IMR-90 (cell line): ENCODE results near the gene ZNF766. TPM values are rescaled to one million over a fixed set of nuclear protein-coding genes. Genes with fewer than 3 reads are reported as not detected.

Source experiments
- ATAC-seq: fragments of 200-7000 bp; cut with Tn5 transposase; 2 replicates; pipeline ENCODE4 v1.9.1; 2020; ENCODE audit warnings: low read depth, mild to moderate bottlenecking, moderate library complexity
- BruUV-seq: library from RNA; stranded (reverse); fragments of 400-500 nt; replicated peaks from 2 replicates; lab custom pipeline; 2021; lab: Mats Ljungman, UMichigan
- CTCF ChIA-PET: fragments of 300-600 bp; formaldehyde crosslinking; extraction: SDS; loops from one replicate; lab custom pipeline; 2021; ENCODE audit warnings: antibody characterized with exemption; lab: Yijun Ruan, JAX
- POLR2A ChIA-PET: fragments of 300-600 bp; sonication (Branson Sonifier 250); formaldehyde crosslinking; loops from one replicate; lab custom pipeline; 2022; ENCODE audit warnings: antibody characterized with exemption; ENCODE audit not compliant: unreplicated experiment; lab: Charles Lee
- DNase-seq: peaks from one replicate; pipeline ENCODE4 v3.0.0; 2013
- H2AFZ ChIP-seq: replicated peaks from 2 replicates; pipeline ENCODE3; 2013; ENCODE audit warnings: low read length, mild to moderate bottlenecking; ENCODE audit not compliant: poor library complexity
- H2AK5ac ChIP-seq: 2 replicates; pipeline ENCODE4 v1.6.1; 2013; ENCODE audit warnings: low read depth, low read length, inconsistent platforms
- H2AK9ac ChIP-seq: replicated peaks from 2 replicates; pipeline ENCODE3; 2013; ENCODE audit warnings: mild to moderate bottlenecking, low read depth, low read length, moderate library complexity; ENCODE audit not compliant: poor library complexity
- H2BK120ac ChIP-seq: 2 replicates; pipeline ENCODE4 v1.6.1; 2013; ENCODE audit warnings: low read depth, low read length, inconsistent platforms
- H2BK15ac ChIP-seq: 3 replicates; pipeline ENCODE4 v1.6.1; 2013; ENCODE audit warnings: low read depth, low read length, inconsistent platforms
- H2BK20ac ChIP-seq: 2 replicates; pipeline ENCODE4 v1.6.1; 2013; ENCODE audit warnings: low read depth, mild to moderate bottlenecking, inconsistent platforms, low read length, moderate library complexity
- H2BK5ac ChIP-seq: 2 replicates; pipeline ENCODE4 v1.6.1; 2013; ENCODE audit warnings: mild to moderate bottlenecking, low read depth, low read length, inconsistent platforms; ENCODE audit not compliant: poor library complexity, severe bottlenecking
- H3K14ac ChIP-seq: replicated peaks from 2 replicates; pipeline ENCODE4 v1.6.1; 2013; ENCODE audit warnings: low read depth, low read length, inconsistent platforms
- H3K18ac ChIP-seq: 2 replicates; pipeline ENCODE4 v1.6.1; 2013; ENCODE audit warnings: low read depth, low read length, control low read depth
- H3K23ac ChIP-seq: 2 replicates; pipeline ENCODE4 v1.6.1; 2013; ENCODE audit warnings: low read depth, low read length, inconsistent platforms
- H3K27ac ChIP-seq: 2 replicates; pipeline ENCODE4 v1.5.1; 2013; ENCODE audit warnings: mild to moderate bottlenecking, control low read depth, low read length; ENCODE audit not compliant: insufficient read depth
- H3K27me3 ChIP-seq: 2 replicates; pipeline ENCODE4 v1.6.1; 2013; ENCODE audit warnings: low read length; ENCODE audit not compliant: control insufficient read depth, insufficient read depth
- H3K36me3 ChIP-seq: 2 replicates; pipeline ENCODE4 v1.6.1; 2013; ENCODE audit warnings: low read length, mixed read lengths; ENCODE audit not compliant: control insufficient read depth, insufficient read depth
- H3K4ac ChIP-seq: 2 replicates; pipeline ENCODE4 v1.6.1; 2013; ENCODE audit warnings: low read depth, low read length, inconsistent platforms
- H3K4me1 ChIP-seq: 2 replicates; pipeline ENCODE4 v1.6.1; 2013; ENCODE audit warnings: low read length, mixed read lengths; ENCODE audit not compliant: control insufficient read depth, insufficient read depth
- H3K4me2 ChIP-seq: 2 replicates; pipeline ENCODE4 v1.6.1; 2013; ENCODE audit warnings: low read depth, mild to moderate bottlenecking, control low read depth, low read length, moderate library complexity
- H3K4me3 ChIP-seq: 2 replicates; pipeline ENCODE4 v1.5.1; 2013; ENCODE audit warnings: low read depth, mild to moderate bottlenecking, control low read depth, low read length, moderate library complexity; ENCODE audit not compliant: insufficient read depth
- H3K56ac ChIP-seq: 2 replicates; pipeline ENCODE4 v1.6.1; 2013; ENCODE audit warnings: low read length, inconsistent platforms; ENCODE audit not compliant: insufficient read depth; ENCODE audit errors: extremely low read depth
- H3K79me1 ChIP-seq, 2 experiments: 2 replicates each; pipeline ENCODE4 v1.6.1; 2013; ENCODE audit warnings: low read length in 2 of 2, inconsistent platforms in 1 of 2, low read depth in 1 of 2
- H3K9ac ChIP-seq: 2 replicates; pipeline ENCODE4 v1.6.1; 2013; ENCODE audit warnings: low read depth, low read length, control low read depth
- H3K9me1 ChIP-seq: 2 replicates; pipeline ENCODE4 v1.6.1; 2013; ENCODE audit warnings: low read length, inconsistent platforms; ENCODE audit not compliant: insufficient read depth
- H3K9me3 ChIP-seq: 2 replicates; pipeline ENCODE4 v1.6.1; 2013; ENCODE audit warnings: low read length; ENCODE audit not compliant: control insufficient read depth, insufficient read depth
- H4K20me1 ChIP-seq: 2 replicates; pipeline ENCODE4 v1.6.1; 2013; ENCODE audit warnings: low read length, inconsistent platforms; ENCODE audit not compliant: insufficient read depth
- H4K5ac ChIP-seq: 2 replicates; pipeline ENCODE4 v1.6.1; 2013; ENCODE audit warnings: mild to moderate bottlenecking, low read depth, low read length, control low read depth
- H4K8ac ChIP-seq, 2 experiments: 2 replicates each; pipeline ENCODE4 v1.6.1; 2013; ENCODE audit warnings: low read depth in 2 of 2, low read length in 2 of 2, control low read depth in 1 of 2, inconsistent platforms in 1 of 2
- H4K91ac ChIP-seq: 2 replicates; pipeline ENCODE4 v1.6.1; 2013; ENCODE audit warnings: low read depth, low read length, inconsistent platforms; ENCODE audit not compliant: insufficient read depth
- MAZ ChIP-seq: IDR thresholded peaks from 2 replicates; pipeline ENCODE4 v1.6.1; 2012; ENCODE audit warnings: low read depth, mild to moderate bottlenecking, low read length, improper control_type of control experiment, moderate library complexity, borderline replicate concordance
- MXI1 ChIP-seq: IDR thresholded peaks from 2 replicates; pipeline ENCODE4 v1.6.1; 2012; ENCODE audit warnings: low read depth, mild to moderate bottlenecking, low read length, moderate library complexity, borderline replicate concordance
- RCOR1 ChIP-seq: IDR thresholded peaks from 2 replicates; pipeline ENCODE4 v1.6.1; 2012; ENCODE audit warnings: mild to moderate bottlenecking, low read length, improper control_type of control experiment; ENCODE audit not compliant: insufficient replicate concordance
- WGBS, 2 experiments: methylation state at CpG; one replicate each; pipeline versions ENCODE4 v1.1.5 to v1.1.7; 2013; ENCODE audit warnings: missing lambda C conversion rate in 2 of 2; ENCODE audit not compliant: insufficient read length in 1 of 2; ENCODE audit errors: extremely low coverage in 2 of 2; 5-methylcytosine and 5-hydroxymethylcytosine counted together
- dilution Hi-C: fragments of 300-500 bp; cut with HindIII; formaldehyde crosslinking; loops from one replicate; pipeline ENCODE4 v1.14.3; 2018; ENCODE audit warnings: low sequenced_read_pairs; ENCODE audit not compliant: unreplicated experiment
- in situ Hi-C: fragments of 300-500 bp; cut with MboI; formaldehyde crosslinking; loops from 3 replicates; pipeline ENCODE4 v1.14.3; 2019; ENCODE audit warnings: low sequenced_read_pairs, inconsistent platforms, mixed read lengths
- intact Hi-C: fragments of 100-400 bp; cut with micrococcal nuclease; formaldehyde crosslinking; loops from 2 replicates; pipeline ENCODE4 v1.10.0; 2022
- polyA plus RNA-seq, 3 experiments: library from polyadenylated mRNA; depleted of rRNA; stranded (reverse); fragments of >200 nt; gene quantifications; 2 replicates each; pipeline ENCODE4 v1.2.3, GENCODE V29; 2012; ENCODE audit warnings: low replicate concordance in 1 of 3
- total RNA-seq: library from RNA; depleted of rRNA; stranded (reverse); fragments of >200 nt; gene quantifications from 2 replicates; pipeline ENCODE4 v1.2.3, GENCODE V29; 2012
- TF ChIP-seq, protein P1 (sequence below): fragments of 150-350 bp; IDR thresholded peaks from 2 replicates; pipeline ENCODE4 v1.6.1; 2017; ENCODE audit warnings: mild to moderate bottlenecking, antibody characterized with exemption, low read length, low read depth

Gene ZNF766
- total and polyA plus RNA-seq, 2 of the 4 experiments (the other 2 are of a cell fraction), result 4.9 to 20.4 TPM

- H3K9ac ChIP-seq, result no peak overlapping the region
- no peak overlapping the region for H3K56ac ChIP-seq
- no peaks in the 10 kb centered on the region for H3K4me1 ChIP-seq
- H2BK20ac ChIP-seq, result no peak overlapping the region
- ChIA-PET POLR2A (no interaction called here), CTCF (no interaction called here)
- no peak overlapping the region for H2BK15ac ChIP-seq
- no peak overlapping the region for H3K4ac ChIP-seq
- WGBS, 2 experiments, result no CpG with 5 or more reads among the region's 5 CpGs
- no peak overlapping the region for H2AFZ ChIP-seq
- TF ChIP-seq MXI1, result no peak
- TF ChIP-seq MAZ, result no peak
- TF ChIP-seq, protein P1, sequence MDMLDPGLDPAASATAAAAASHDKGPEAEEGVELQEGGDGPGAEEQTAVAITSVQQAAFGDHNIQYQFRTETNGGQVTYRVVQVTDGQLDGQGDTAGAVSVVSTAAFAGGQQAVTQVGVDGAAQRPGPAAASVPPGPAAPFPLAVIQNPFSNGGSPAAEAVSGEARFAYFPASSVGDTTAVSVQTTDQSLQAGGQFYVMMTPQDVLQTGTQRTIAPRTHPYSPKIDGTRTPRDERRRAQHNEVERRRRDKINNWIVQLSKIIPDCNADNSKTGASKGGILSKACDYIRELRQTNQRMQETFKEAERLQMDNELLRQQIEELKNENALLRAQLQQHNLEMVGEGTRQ, result no peak
- no peak for TF ChIP-seq RCOR1
- H2AK5ac ChIP-seq, result no peak overlapping the region
- H3K9me3 ChIP-seq, result no peaks in the 10 kb centered on the region
- peaks cover 5 to 17% of the 10 kb centered on the region in 2 experiments for H3K79me1 ChIP-seq
- H2AK9ac ChIP-seq, result no peak overlapping the region
- no peak overlapping the region for H3K14ac ChIP-seq
- no peak overlapping the region for H2BK120ac ChIP-seq
- H3K27ac ChIP-seq, result no peak overlapping the region
- no peaks in the 10 kb centered on the region for H3K27me3 ChIP-seq
- no peak overlapping the region for H4K8ac ChIP-seq
- H3K36me3 ChIP-seq, result peaks cover 74% of the 10 kb centered on the region
- no peak overlapping the region for H4K5ac ChIP-seq
- no peak for DNase-seq
- BruUV-seq, result no TSS peak
- in situ Hi-C loops (no loop called here), intact Hi-C loops (no loop called here), dilution Hi-C loops (no loop called here)
- no peak overlapping the region for H3K4me3 ChIP-seq
- H4K20me1 ChIP-seq, result no peaks in the 10 kb centered on the region; the same call in 1 of the 2 replicates
- no peak overlapping the region for H3K23ac ChIP-seq
- no peak overlapping the region for H3K4me2 ChIP-seq
- H3K9me1 ChIP-seq, result 0 out of 2 replicates have a peak, but pooled peaks cover 2% of the 10 kb centered on the region
- ATAC-seq, result no peak
- no peak overlapping the region for H2BK5ac ChIP-seq
- no peak overlapping the region for H4K91ac ChIP-seq
- no peak overlapping the region for H3K18ac ChIP-seq
Observed at GRCh38 chr19:52224211-52224610, 45.2 kb upstream of the ZNF766 start.
